HEK293T (cell line): ENCODE measurements around the gene ADIPOQ.
"Not testable (repeated sequence)": the region's sequence is repeated elsewhere in the genome, so short reads cannot be mapped to it uniquely, and the experiment has no call there.

Experiments used
- BHLHE40 ChIP-seq: fragments of 450-650 bp; IDR thresholded peaks from 2 replicates; pipeline ENCODE4 v1.6.1; 2016; ENCODE audit warnings: mild to moderate bottlenecking, moderate library complexity, borderline replicate concordance
- FOXK2 ChIP-seq: fragments of 450-650 bp; IDR thresholded peaks from 2 replicates; pipeline ENCODE4 v1.6.1; 2016; ENCODE audit warnings: mild to moderate bottlenecking
- SP1 ChIP-seq: fragments of 450-650 bp; IDR thresholded peaks from 2 replicates; pipeline ENCODE4 v1.6.1; 2017
- ZNF384 ChIP-seq: fragments of 450-650 bp; IDR thresholded peaks from 2 replicates; pipeline ENCODE4 v1.6.1; 2016

DNA sequence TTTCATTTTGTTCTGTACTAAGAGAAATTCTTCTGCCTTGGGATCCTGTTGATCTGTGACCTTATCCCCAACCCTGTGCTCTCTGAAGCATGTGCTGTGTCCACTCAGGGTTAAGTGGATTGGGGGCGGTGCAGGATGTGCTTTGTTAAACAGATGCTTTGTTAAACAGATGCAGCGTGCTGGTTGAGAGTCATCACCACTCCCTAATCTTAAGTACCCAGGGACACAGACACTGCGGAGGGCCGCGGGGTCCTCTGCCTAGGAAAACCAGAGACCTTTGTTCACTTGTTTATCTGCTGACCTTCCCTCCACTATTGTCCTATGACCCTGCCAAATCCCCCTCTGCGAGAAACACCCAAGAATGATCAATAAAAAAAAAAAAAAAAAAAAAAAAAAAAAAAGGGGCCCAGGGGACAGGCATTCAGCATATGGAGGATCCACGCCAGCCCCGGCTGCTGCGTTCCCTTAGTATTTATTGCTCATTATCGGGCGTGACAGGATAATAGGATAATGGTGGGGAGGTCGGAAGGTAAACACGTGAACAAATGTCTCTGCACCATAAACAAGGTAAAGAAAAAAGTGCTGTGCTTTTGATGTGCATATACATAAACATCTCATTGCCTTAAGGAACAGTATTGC lies 22.8 kb downstream of the ADIPOQ start:
- TF ChIP-seq SP1, BHLHE40, ZNF384, FOXK2: not testable (repeated sequence)
